Activated CD4-positive, alpha-beta memory T cell treated with anti-CD3 and anti-CD28 coated beads, Interleukin-2, amount 10 ng/mL, durations not matched to agents 7 days and 5 days (primary cell): Measurements from ENCODE around the gene ATP5F1E. TPM values are rescaled to one million over a fixed set of nuclear protein-coding genes. Genes with fewer than 3 reads are reported as not detected.
"Not testable (repeated sequence)": the region's sequence is repeated elsewhere in the genome, so short reads cannot be mapped to it uniquely, and the experiment has no call there.

Experiments
- CTCF ChIA-PET: fragments of 350-600 bp; sonication (Branson Sonifier 250); formaldehyde crosslinking; loops from one replicate; lab custom pipeline; 2021; ENCODE audit warnings: antibody characterized with exemption, inconsistent platforms; lab: Charles Lee
- POLR2A ChIA-PET: fragments of 350-600 bp; sonication (Branson Sonifier 250); formaldehyde crosslinking; loops from one replicate; lab custom pipeline; 2021; ENCODE audit warnings: antibody characterized with exemption; lab: Charles Lee
- DNase-seq: peaks from one replicate; pipeline ENCODE4 v3.0.0-alpha.2; 2020
- H3K27ac Mint-ChIP-seq: one replicate; pipeline ENCODE4 v1.8.0; 2021; ENCODE audit warnings: mild to moderate bottlenecking, mixed read lengths
- H3K27me3 Mint-ChIP-seq: one replicate; pipeline ENCODE4 v1.8.0; 2021; ENCODE audit warnings: mixed read lengths
- H3K36me3 Mint-ChIP-seq: one replicate; pipeline ENCODE4 v1.8.0; 2021; ENCODE audit warnings: low read depth, mixed read lengths
- H3K4me1 Mint-ChIP-seq: one replicate; pipeline ENCODE4 v1.8.0; 2021; ENCODE audit warnings: mixed read lengths
- H3K4me3 Mint-ChIP-seq: one replicate; pipeline ENCODE4 v1.8.0; 2021; ENCODE audit warnings: mild to moderate bottlenecking, mixed read lengths
- H3K9me3 Mint-ChIP-seq: one replicate; pipeline ENCODE4 v1.8.0; 2021; ENCODE audit warnings: mixed read lengths
- total RNA-seq, 2 experiments: library from RNA; stranded (reverse); gene quantifications; one replicate each; pipeline ENCODE4 v1.2.3, GENCODE V29; 2021

ATP5F1E gene
- total RNA-seq, 2 experiments from 2014 or later, result 80.4 to 82.1 TPM

DNA sequence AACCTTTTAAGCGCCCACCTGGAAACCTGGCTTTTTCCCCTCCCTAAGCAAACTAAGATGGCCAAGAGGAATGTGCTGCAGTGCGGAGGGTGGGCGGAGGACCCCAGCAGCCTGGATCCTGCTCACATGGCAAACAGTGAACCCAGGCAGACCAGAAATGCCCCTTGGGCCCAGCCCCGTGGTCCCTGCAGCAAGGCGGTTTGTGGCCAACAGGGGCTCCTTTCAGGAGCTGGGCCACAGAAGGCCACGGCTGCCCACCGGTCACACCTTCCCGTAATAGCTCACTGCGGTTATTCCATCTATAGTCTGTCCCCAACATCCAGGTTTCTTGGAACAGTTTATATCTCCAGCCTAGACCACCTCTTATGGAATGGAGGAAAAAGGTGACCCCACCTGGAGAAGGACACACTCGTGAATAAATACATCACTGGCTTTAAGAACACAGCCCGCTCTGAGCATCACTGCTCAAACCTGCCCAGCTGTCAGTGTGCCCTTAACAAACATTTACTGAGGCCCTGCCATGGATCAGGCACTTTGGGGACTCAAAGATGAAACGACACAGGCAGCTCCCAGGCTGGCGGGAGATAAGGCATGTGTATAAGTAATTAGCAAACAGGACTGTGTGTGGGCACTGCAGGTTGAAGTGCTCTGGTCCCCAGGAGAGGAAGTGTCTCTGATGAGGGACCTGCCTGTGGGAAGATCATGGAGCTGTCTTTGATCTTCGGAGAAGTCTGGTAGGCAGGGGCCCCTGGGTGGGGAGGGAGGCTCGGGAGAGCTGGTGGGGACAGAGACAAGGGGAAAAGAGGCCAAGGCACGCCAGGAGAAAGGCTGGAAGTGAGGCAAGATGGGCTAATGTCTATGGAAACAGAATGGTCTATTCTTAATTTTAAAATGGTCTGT is 16.1 kb downstream of the ATP5F1E start:
- H3K27me3 Mint-ChIP-seq, result no peaks in the 10 kb centered on the region
- H3K36me3 Mint-ChIP-seq, result peaks cover 3% of the 10 kb centered on the region
- ChIA-PET POLR2A (interaction anchor here (1.2 to 2.2 kb wide), 3 partner anchors 11 to 26 kb away, joined by 4 to 8 read pairs (median 6); partner anchors contain the start of gene ATP5F1E), CTCF (no interaction called here)
- DNase-seq, result no peak
- H3K27ac Mint-ChIP-seq, result no peak overlapping the region
- H3K4me1 Mint-ChIP-seq, result peaks cover 53% of the 10 kb centered on the region
- H3K4me3 Mint-ChIP-seq, result no peak overlapping the region
- H3K9me3 Mint-ChIP-seq, result no peaks in the 10 kb centered on the region

DNA sequence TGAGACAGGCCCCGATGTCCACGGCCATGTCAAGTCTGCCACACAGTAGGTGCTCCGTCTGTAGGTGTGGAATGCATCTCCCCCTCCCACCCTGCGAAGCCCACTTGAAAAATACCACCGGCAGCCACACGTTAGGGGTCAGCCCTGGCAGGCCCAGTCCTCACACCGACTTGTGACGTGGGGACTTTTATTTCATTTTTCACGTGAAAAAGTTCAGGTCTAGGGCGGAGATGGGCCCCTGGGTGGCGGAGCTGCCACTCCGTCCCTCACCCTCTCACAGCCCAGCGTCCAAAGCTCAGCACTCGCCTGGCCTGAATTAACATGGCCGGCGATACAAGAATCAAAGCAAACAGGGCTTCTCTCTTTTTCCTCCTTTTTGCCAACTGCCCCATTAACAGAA is 16.7 kb downstream of the ATP5F1E start:
- POLR2A ChIA-PET, result interaction anchor here (1.9 kb wide), 1 partner anchor 16 kb away, joined by 8 read pairs; the partner anchor contains the start of gene ATP5F1E
- peaks cover 57% of the 10 kb centered on the region for H3K4me1 Mint-ChIP-seq
- H3K36me3 Mint-ChIP-seq, result no peaks in the 10 kb centered on the region
- CTCF ChIA-PET, result no interaction called here
- H3K27ac Mint-ChIP-seq, result no peak overlapping the region
- no peaks in the 10 kb centered on the region for H3K27me3 Mint-ChIP-seq
- H3K9me3 Mint-ChIP-seq, result no peaks in the 10 kb centered on the region
- H3K4me3 Mint-ChIP-seq, result no peak overlapping the region
- DNase-seq, result no peak

DNA sequence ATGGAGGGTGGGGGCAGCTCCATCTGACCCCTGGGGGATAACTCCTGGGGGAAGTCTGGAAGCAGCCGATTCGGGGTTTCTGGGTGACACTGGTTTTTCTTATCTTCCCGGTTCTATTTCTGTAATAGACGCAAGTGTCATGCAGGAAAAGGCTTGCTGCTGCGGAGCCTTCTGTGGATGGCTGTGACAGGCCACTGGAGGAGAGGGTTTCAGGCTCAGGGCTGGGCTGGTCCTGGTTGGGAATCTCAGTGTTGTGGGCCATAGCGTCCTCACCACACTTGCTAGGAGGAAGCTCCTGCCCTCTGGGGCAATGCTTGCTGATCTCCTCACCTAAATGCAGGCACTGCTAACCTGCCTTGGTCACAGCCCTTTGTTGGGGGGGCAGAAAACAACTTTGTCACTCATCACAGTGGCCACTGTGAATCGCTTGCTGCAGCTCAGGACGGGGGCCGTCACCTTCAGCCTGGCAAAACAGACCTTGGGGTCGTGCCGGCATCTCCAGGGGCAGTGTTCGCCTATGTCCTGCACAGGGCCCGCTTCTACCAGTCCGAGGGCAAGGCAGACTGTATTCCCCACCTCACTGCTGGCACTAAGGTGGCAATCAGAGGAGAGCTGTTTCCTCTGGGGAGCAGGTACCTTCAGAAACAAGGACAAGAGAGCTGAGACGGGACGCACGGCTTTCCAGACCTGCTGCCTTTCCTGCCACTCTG is 17.3 kb downstream of the ATP5F1E start:
- H3K27ac Mint-ChIP-seq, result no peak overlapping the region
- H3K4me1 Mint-ChIP-seq, result peaks cover 60% of the 10 kb centered on the region
- POLR2A ChIA-PET, result interaction anchor here (1.5 to 1.9 kb wide), 3 partner anchors 14 to 17 kb away, joined by 7 to 10 read pairs (median 8); partner anchors contain the start of gene ATP5F1E
- no peak overlapping the region for H3K4me3 Mint-ChIP-seq
- H3K27me3 Mint-ChIP-seq, result no peaks in the 10 kb centered on the region
- CTCF ChIA-PET, result no interaction called here
- DNase-seq, result no peak
- no peaks in the 10 kb centered on the region for H3K9me3 Mint-ChIP-seq
- H3K36me3 Mint-ChIP-seq, result no peaks in the 10 kb centered on the region

DNA sequence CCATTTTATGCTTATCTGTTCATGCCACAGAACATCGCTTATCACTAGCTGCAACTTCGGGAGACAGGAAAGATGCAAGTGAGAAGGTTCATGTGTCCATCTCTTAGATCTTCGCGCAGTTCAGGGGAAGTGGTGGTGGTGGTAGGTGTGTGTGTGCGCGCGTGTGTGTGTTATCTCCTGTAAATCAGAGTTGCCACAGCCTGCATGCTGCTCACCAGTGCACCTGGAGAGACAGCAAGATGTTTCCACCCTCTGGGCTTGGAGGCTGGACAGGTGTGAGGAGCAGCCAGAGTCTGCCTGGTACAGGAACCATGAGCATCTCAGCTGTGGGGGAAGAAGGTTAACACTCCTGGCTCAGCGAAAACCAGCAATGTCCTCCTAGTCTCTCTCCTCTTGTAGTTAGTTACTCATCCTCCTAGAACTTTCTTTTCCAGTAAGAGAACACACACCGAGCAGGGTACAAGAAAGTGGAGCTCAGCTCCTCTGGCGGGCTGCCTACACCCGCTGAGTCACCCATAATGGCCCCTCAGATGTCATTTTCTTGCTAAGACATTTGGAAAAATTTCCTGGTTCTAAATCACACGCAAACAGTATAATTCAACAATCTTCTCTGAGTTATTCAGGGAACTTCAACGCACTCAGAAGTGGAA is 18.1 kb downstream of the ATP5F1E start:
- no peaks in the 10 kb centered on the region for H3K36me3 Mint-ChIP-seq
- ChIA-PET CTCF (no interaction called here), POLR2A (interaction anchor here (1.5 to 1.7 kb wide), 2 partner anchors 14 to 18 kb away, joined by 7 to 10 read pairs; partner anchors contain the start of gene ATP5F1E)
- H3K27me3 Mint-ChIP-seq, result no peaks in the 10 kb centered on the region
- peak overlapping the region; percentile 31 for H3K27ac Mint-ChIP-seq
- H3K4me3 Mint-ChIP-seq, result no peak overlapping the region
- peaks cover 61% of the 10 kb centered on the region for H3K4me1 Mint-ChIP-seq
- H3K9me3 Mint-ChIP-seq, result no peaks in the 10 kb centered on the region
- DNase-seq, result peak; percentile 53

DNA sequence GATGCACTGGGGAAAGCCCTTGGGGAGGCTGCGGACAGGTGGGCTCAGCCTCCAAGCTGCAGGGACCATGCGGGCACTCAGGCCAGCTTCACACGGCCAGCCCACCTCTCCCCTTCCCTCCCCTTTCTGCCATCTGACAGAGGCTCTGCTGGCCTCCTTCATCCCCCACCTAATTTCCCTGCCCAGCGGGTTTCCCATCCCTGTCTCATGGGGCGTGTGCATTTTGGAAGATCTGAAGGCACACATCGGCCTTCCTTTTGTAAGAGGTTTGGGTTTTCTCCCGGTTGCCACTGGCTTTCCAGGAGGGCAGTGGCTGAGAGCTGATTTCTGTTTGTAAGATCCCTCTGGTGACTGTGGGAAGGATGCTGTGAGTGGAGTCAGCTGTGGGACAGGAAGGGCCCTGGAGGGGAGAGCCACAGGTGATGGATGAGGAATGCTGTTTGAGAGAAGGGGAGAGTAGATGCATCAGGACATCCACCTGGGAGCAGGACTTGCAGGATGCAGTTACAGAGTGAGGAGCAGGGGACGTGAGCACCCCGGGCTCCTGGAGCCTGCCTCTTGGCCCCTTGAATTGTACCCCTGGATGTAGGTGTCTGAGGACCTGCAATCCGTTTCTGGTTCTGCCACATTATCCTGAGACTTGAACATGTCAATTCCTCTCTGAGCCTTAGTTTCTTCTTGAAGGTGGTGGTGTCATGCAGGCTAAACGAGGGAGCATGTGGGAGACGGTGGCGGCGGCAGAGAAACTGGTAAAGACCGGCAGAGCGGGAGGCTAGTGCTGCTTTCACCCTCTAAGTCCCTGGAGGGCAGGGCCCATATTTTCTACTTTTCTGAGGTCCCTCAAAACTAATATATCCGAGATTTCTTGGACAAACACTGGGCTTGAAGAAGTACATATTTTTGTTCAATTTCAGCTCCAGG is 18.8 kb downstream of the ATP5F1E start:
- Mint-ChIP-seq H3K4me1 (peaks cover 61% of the 10 kb centered on the region), H3K27ac (no peak overlapping the region), H3K4me3 (no peak overlapping the region), H3K36me3 (no peaks in the 10 kb centered on the region), H3K27me3 (no peaks in the 10 kb centered on the region), H3K9me3 (no peaks in the 10 kb centered on the region)
- CTCF ChIA-PET, result no interaction called here
- no peak for DNase-seq
- POLR2A ChIA-PET, result interaction anchor here (1.5 to 1.7 kb wide), 2 partner anchors 15 to 19 kb away, joined by 7 to 10 read pairs; partner anchors contain the start of gene ATP5F1E

DNA sequence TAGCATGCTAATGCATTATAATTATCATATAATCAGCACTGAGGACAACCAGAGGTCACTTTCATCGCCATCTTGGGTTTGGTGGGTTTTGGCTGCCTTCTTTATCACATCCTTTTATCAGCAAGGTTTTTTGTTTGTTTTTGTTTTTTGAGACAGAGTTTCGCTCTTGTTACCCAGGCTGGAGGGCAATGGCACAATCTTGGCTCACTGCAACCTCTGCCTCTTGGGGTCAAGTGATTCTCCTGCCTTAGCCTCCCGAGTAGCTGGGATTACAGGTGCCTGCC is 20.3 kb downstream of the ATP5F1E start:
- H3K36me3 Mint-ChIP-seq, CTCF ChIA-PET, H3K27me3 Mint-ChIP-seq, H3K9me3 Mint-ChIP-seq, DNase-seq, H3K4me3 Mint-ChIP-seq, H3K27ac Mint-ChIP-seq: not testable (repeated sequence)
- peaks cover 55% of the 10 kb centered on the region for H3K4me1 Mint-ChIP-seq
- POLR2A ChIA-PET, result interaction anchor here (2.6 kb wide), 1 partner anchor 20 kb away, joined by 18 read pairs; the partner anchor contains the start of gene ATP5F1E

DNA sequence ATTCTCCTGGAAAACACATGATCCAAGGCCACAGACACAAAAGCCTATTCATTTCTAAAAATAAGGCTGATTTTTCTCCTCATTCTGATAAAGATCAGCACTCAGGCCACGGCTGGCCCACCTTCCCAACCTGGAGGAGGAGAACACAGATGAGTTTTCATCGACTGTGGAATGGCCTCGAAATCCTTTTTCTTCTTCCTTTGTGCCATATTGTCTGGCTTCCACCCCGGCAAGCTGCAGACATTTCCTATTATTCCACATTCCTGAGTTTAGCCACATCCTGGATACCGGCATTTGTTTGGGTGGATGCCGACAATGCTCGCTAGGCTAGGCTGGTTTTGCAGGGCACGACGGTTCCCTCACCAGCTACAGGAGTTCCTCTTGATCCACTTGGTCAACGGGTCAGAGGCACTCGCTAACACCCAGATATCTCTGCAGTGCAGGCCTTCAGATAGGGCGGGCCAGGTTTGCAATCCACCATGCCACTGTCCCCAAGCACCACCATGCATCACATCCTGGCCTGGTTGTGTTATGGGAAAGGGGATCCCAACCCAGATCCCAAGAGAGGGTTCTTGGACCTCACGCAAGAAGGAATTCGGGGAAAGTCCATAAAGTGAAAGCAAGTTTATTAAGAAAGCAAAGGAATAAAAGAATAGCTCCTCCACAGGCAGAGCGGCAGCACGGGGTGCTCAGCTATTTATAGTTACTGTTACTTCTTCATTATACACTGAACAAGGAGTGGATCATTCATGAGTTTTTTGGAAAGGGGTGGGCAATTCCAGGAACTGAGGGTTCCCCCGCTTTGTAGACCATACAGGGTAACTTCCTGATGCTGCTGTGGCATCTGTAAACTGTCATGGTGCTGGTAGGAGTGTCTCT is 20.9 kb downstream of the ATP5F1E start:
- H3K27ac Mint-ChIP-seq, result no peak overlapping the region
- H3K4me3 Mint-ChIP-seq, result no peak overlapping the region
- DNase-seq, result peak; percentile 44
- CTCF ChIA-PET, result no interaction called here
- H3K4me1 Mint-ChIP-seq, result peaks cover 50% of the 10 kb centered on the region
- H3K27me3 Mint-ChIP-seq, result no peaks in the 10 kb centered on the region
- H3K9me3 Mint-ChIP-seq, result no peaks in the 10 kb centered on the region
- POLR2A ChIA-PET, result interaction anchor here (1.0 to 2.6 kb wide), 2 partner anchors 21 to 29 kb away, joined by 3 to 18 read pairs; partner anchors contain the start of gene ATP5F1E
- H3K36me3 Mint-ChIP-seq, result no peaks in the 10 kb centered on the region

DNA sequence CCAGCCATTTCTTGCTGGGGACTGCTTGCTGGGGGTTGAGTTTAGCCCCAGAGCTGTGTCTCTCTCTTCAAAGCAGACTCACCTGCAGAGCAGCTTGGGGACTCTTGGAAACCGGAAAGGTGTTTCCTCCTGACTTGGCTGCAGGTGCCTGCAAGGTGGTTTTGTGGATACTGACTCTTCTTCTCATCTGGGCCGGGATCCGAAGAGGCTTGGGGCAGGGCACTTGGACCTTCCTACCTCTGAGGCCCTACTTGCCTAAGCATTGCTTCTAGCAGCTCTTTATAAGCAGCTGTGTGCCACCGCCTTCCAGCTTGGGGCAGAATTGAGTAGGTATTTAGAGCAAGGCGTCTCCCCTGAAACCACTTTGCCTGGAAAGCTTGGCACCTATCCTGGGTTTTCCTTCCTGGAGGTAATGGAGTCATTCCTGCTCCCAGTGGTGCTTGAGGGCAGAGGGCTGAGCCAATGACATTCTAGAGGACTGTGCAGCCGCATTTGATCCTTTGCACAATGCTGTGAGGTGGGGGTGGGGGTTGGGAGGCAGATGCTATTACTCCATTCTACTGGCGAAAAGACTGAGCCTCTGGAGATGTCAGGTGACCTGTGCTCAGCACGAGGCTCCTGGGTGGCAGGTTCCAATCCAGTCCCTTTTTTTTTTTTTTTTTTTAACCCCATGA is 21.7 kb downstream of the ATP5F1E start:
- Mint-ChIP-seq H3K9me3 (no peaks in the 10 kb centered on the region), H3K27me3 (no peaks in the 10 kb centered on the region), H3K36me3 (no peaks in the 10 kb centered on the region), H3K27ac (no peak overlapping the region), H3K4me3 (no peak overlapping the region), H3K4me1 (peaks cover 55% of the 10 kb centered on the region)
- CTCF ChIA-PET, result no interaction called here
- no peak for DNase-seq
- POLR2A ChIA-PET, result interaction anchor here (1.0 to 2.6 kb wide), 2 partner anchors 22 to 28 kb away, joined by 3 to 18 read pairs; partner anchors contain the start of gene ATP5F1E

DNA sequence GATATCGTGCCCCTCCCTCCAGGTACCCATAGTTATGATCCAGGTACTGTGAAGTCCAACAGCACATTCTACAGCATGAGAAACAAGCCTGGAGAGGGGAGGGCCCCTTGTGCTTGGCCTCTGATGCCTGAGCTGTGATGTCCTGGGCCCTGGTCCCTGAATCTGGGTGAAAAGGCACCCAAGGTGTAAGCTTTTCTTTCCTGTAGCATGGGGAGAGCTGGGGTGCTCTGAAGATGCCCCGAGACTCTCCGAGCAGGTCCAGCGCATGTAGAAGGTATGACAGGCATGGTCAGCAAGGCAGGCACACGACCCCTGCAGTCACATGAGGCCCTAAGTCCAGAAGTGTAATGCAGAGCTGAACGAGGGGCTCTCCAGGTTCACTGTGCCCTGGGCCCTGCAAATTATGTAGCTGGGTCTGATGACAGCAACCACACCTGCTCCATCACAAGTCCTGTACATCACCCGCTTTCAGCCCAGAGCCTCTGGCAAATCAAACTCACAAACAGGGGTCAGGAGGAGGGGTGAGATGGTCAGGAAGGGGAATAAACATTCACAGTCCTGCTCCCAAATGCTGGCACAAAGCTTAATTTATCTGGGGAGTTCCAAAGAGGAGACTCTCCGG is 23.3 kb downstream of the ATP5F1E start:
- peaks cover 59% of the 10 kb centered on the region for H3K4me1 Mint-ChIP-seq
- no peak overlapping the region for H3K27ac Mint-ChIP-seq
- no peaks in the 10 kb centered on the region for H3K27me3 Mint-ChIP-seq
- peaks cover 5% of the 10 kb centered on the region for H3K36me3 Mint-ChIP-seq
- H3K9me3 Mint-ChIP-seq, result no peaks in the 10 kb centered on the region
- no peak for DNase-seq
- ChIA-PET CTCF (interaction anchor here (0.9 to 1.5 kb wide), 2 partner anchors 35 to 41 kb away, joined by 3 read pairs; no protein-coding TSS in a partner anchor), POLR2A (interaction anchor here (0.6 to 2.0 kb wide), 5 partner anchors 9 to 120 kb away, joined by 3 to 17 read pairs (median 4); partner anchors contain the start of gene ATP5F1E)
- peak overlapping the region; percentile 70 for H3K4me3 Mint-ChIP-seq

DNA sequence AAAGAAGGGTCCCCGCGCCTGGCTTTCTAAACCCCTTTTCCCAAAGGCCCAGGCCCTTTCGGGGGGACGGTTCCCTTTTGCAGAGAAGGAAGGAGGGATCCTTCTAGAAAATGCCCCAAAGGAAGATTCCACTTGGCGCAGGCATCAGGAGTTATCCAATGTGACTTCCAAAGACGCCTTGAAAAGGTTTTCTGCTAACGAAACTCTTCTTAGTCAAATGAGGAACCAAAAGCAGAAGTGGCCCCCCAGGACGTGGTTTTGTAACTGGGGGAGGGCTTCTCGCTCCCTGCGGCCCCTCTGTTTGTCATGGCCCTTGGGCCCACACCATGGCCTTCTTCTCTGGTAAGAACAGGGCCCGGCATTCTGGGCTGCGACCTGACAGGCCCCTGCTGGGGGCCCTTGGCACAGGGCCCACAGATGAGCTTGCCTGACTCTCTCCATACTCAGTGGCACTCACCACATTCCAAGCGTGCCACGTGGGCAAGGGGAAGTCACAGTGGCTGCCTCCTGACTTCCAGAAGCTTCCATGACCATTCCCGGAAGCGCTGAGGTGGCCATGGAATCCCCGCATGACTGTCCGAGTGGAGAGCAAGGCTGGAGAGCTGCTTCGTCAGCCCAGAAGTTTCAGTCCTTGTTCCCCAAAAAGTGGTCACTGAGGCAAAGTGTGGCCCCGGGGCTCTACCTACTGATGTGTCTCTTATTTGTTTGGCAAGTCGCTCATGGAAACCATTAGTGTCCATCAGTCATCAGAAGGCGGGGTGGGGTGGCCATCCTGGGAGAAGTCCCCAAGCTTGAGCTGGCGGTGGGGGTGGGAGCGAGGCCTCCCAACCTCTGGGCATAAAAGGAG is 24.2 kb downstream of the ATP5F1E start:
- H3K27ac Mint-ChIP-seq, result peak overlapping the region; percentile 47
- no peak for DNase-seq
- no peaks in the 10 kb centered on the region for H3K27me3 Mint-ChIP-seq
- H3K4me3 Mint-ChIP-seq, result peak overlapping the region; percentile 70
- H3K4me1 Mint-ChIP-seq, result peaks cover 60% of the 10 kb centered on the region
- peaks cover 7% of the 10 kb centered on the region for H3K36me3 Mint-ChIP-seq
- H3K9me3 Mint-ChIP-seq, result no peaks in the 10 kb centered on the region
- ChIA-PET CTCF (interaction anchor here (1.5 kb wide), 1 partner anchor 36 kb away, joined by 3 read pairs; no protein-coding TSS in a partner anchor), POLR2A (interaction anchor here (0.6 to 2.0 kb wide), 4 partner anchors 24 to 119 kb away, joined by 3 to 17 read pairs (median 4); partner anchors contain the start of gene ATP5F1E)
